ENCODE measurements around the gene GUCA1C. TPM values are rescaled to one million over a fixed set of nuclear protein-coding genes. Genes with fewer than 3 reads are reported as not detected.

GUCA1C gene
- total and polyA plus RNA-seq, 12 donors, result 0.44 to 0.48 TPM; not detected in 10

DNA sequence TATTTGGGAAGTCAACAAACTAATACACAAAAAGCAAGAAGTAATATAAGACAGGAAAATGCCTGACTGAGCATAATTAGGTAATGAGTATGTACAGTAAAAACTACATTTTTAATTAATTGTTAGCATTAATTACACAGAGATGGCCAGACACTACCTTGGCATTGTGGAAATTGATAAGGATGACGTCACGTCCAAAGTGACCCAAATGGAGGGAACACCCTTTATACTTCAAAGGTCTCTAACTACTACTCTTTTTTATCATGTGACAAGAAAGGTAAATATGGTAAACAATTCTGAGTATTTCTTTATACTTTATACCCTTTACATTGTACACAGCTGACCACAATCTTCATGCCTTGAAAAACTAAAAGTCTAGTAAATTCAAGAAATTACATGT is 22.4 kb upstream of the GUCA1C start:
- intact Hi-C loops (cut with DNase I), result no loop called here
- H3K36me3 ChIP-seq (replicated peaks in 1 of 2), result no peaks in the 10 kb centered on the region
- no peaks in the 10 kb centered on the region for H3K4me1 ChIP-seq (replicated peaks in 1 of 2)
- no peak overlapping the region for H3K4me3 ChIP-seq
- no peak for DNase-seq
- H3K27ac ChIP-seq, result no peak overlapping the region
- TF ChIP-seq, protein P1, sequence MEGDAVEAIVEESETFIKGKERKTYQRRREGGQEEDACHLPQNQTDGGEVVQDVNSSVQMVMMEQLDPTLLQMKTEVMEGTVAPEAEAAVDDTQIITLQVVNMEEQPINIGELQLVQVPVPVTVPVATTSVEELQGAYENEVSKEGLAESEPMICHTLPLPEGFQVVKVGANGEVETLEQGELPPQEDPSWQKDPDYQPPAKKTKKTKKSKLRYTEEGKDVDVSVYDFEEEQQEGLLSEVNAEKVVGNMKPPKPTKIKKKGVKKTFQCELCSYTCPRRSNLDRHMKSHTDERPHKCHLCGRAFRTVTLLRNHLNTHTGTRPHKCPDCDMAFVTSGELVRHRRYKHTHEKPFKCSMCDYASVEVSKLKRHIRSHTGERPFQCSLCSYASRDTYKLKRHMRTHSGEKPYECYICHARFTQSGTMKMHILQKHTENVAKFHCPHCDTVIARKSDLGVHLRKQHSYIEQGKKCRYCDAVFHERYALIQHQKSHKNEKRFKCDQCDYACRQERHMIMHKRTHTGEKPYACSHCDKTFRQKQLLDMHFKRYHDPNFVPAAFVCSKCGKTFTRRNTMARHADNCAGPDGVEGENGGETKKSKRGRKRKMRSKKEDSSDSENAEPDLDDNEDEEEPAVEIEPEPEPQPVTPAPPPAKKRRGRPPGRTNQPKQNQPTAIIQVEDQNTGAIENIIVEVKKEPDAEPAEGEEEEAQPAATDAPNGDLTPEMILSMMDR (IDR thresholded peaks at IDR 0.05), result no peak
- no peak for TF ChIP-seq POLR2A (IDR thresholded peaks at IDR 0.05)
- 51 to 79% (median 79%) methylated on average over 2 of the region's 2 CpGs for WGBS, 4 donors
- no peaks in the 10 kb centered on the region for H3K27me3 ChIP-seq
- H3K9me3 ChIP-seq (replicated peaks in 1 of 3), result no peaks in the 10 kb centered on the region

DNA sequence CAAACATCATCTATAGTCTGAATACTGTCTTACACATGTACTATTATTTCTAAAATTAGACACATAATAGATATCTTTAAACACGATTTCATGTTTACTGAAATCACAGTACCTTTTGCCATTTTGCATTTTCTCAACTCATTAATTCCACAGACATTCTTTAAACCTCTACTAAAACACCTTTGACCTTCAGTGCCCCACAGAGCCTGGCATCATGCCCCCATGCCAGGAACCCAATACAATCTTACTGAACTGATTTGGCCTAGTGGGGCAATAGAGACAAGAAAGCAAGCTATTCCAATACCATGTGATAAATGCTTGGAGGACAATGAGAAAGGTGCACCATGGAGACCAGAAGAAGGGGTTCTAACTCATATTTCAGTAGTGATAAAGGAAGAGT is 19.3 kb upstream of the GUCA1C start:
- Histone ChIP-seq H3K27me3 (no peaks in the 10 kb centered on the region), H3K9me3 (replicated peaks in 1 of 3) (no peaks in the 10 kb centered on the region), H3K4me1 (replicated peaks in 1 of 2) (no peaks in the 10 kb centered on the region), H3K4me3 (no peak overlapping the region), H3K27ac (no peak overlapping the region), H3K36me3 (replicated peaks in 1 of 2) (no peaks in the 10 kb centered on the region)
- no peak for TF ChIP-seq POLR2A (IDR thresholded peaks at IDR 0.05)
- TF ChIP-seq, protein P1 (IDR thresholded peaks at IDR 0.05), result no peak
- intact Hi-C loops (cut with DNase I), result no loop called here
- DNase-seq, result no peak
- 62 to 84% (median 70%) methylated on average over 1 of the region's 1 CpG for WGBS, 4 donors

DNA sequence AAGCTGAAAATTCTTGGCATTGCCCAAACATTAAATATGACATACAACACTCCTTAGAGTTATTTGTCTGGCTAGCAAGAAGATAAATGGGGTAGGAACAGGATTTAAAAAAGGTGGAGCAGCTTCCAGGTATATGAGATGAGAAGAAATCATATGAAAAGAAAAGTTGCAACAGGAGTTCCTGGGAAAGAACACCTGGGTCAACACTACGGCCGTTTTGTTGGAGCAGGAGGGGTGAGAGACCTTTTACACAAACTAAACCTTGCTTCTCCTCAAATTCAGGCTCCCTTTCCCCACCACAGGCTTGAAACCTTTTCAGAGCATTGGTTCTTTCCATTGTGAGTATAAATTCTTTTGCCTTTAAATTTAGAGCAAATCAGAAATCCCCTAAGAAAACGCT is 18.8 kb upstream of the GUCA1C start:
- Histone ChIP-seq H3K4me3 (no peak overlapping the region), H3K27ac (no peak overlapping the region), H3K4me1 (replicated peaks in 1 of 2) (no peaks in the 10 kb centered on the region), H3K36me3 (replicated peaks in 1 of 2) (no peaks in the 10 kb centered on the region), H3K27me3 (no peaks in the 10 kb centered on the region), H3K9me3 (replicated peaks in 1 of 3) (no peaks in the 10 kb centered on the region)
- DNase-seq, result no peak
- intact Hi-C loops (cut with DNase I), result no loop called here
- 78 to 86% (median 85%) methylated on average over 3 of the region's 3 CpGs for WGBS, 4 donors
- no peak for TF ChIP-seq POLR2A (IDR thresholded peaks at IDR 0.05)
- TF ChIP-seq, protein P1 (IDR thresholded peaks at IDR 0.05), result no peak

DNA sequence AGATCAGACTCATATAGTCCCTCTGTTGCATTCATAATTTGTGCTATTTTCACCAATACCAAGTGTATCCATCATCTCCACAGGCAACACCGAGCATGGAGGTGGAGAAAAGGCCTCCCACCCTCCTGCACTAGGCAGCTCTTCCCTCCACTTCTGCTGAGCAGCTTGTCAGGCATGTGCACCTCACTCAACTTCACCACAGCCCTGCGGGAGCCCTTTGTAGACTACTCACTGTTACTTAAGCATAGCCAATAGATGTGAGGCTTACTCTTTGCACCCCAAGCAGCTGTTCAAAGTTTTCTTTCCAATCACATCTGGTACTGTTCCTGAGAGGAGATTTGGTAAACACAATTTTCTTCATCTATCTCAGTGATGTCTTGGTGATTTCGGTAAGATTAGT is 16.9 kb upstream of the GUCA1C start:
- 54 to 59% (median 58%) methylated on average over 3 of the region's 3 CpGs for WGBS, 4 donors
- no peak overlapping the region for H3K4me3 ChIP-seq
- intact Hi-C loops (cut with DNase I), result no loop called here
- no peaks in the 10 kb centered on the region for H3K27me3 ChIP-seq
- no peak overlapping the region for H3K27ac ChIP-seq
- H3K36me3 ChIP-seq (replicated peaks in 1 of 2), result no peaks in the 10 kb centered on the region
- no peak for DNase-seq
- no peak for TF ChIP-seq POLR2A (IDR thresholded peaks at IDR 0.05)
- TF ChIP-seq, protein P1 (IDR thresholded peaks at IDR 0.05), result no peak
- H3K9me3 ChIP-seq (replicated peaks in 1 of 3), result no peaks in the 10 kb centered on the region
- H3K4me1 ChIP-seq (replicated peaks in 1 of 2), result no peaks in the 10 kb centered on the region
